Ureter (tissue), 1 donor: ENCODE results near the gene ROR1. TPM values are rescaled to one million over a fixed set of nuclear protein-coding genes. Genes with fewer than 3 reads are reported as not detected.

Source experiments
- DNase-seq: peaks from one replicate; pipeline ENCODE4 v3.0.0-alpha.2; 2020; ENCODE audit warnings: low spot score
- total RNA-seq: library from RNA; stranded (reverse); gene quantifications from one replicate; pipeline ENCODE4 v1.2.4, GENCODE V29; 2023
- donor health status: DM: yes; HTN: yes; CAD: no.

Gene ROR1
- total RNA-seq, 1 donor from 2014 or later: 6.2 TPM

- no peak for DNase-seq
Observed at GRCh38 chr1:63935553-63935952, 161.7 kb downstream of the ROR1 start.

DNA sequence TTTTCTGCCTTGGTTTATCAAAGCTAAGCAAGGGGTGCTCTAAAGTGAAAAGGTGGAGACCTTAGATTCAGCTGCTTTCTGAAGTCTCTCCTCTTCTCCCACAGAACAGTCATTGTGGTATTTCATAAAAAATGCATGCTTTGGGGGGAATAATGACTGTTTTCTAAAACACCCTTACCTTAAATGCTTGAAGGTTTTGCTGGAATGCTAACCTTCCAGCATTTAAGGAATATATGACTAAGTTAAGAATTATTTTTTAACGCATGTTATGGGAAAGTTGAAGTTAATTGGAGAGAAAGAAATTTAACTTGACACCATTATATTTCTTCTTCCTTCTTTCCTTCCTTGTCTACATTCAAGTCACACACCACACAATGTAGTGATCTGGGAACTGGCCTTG, 162.5 kb downstream of the ROR1 start:
- DNase-seq: no peak

GRCh38 chr1:63936801-63937200, 163.0 kb downstream of the ROR1 start:
- DNase-seq: no peak

- DNase-seq: no peak
Observed at GRCh38 chr1:63937461-63938022, 163.7 kb downstream of the ROR1 start.

- DNase-seq: no peak
Observed at GRCh38 chr1:63940440-63940839, 166.6 kb downstream of the ROR1 start.

- DNase-seq: no peak
Observed at GRCh38 chr1:63943393-63943792, 169.6 kb downstream of the ROR1 start.

- no peak for DNase-seq
Observed at GRCh38 chr1:63945943-63946342, 172.1 kb downstream of the ROR1 start.

GRCh38 chr1:63946866-63947491, 173.2 kb downstream of the ROR1 start:
- peak; percentile 49 for DNase-seq

DNA sequence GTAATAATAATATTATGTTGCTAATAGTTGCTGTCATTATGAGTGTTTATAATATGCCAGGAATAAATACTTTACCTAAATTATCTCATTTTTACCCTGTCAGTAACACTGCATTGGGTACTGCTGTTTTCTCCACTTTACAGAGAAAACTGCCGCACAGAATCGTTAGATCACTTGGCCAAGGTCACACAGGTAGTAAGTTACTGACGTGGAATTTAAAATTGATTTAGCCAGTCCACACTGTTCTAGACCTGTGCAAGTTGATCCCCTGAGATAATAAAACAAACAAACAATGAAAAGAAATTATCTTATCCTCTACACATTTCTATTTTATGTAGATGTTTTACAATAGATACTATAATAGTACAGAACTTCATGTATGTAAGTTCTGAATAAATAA, 174.1 kb downstream of the ROR1 start:
- DNase-seq: no peak

GRCh38 chr1:63950023-63950422, 176.2 kb downstream of the ROR1 start:
- DNase-seq: no peak

DNA sequence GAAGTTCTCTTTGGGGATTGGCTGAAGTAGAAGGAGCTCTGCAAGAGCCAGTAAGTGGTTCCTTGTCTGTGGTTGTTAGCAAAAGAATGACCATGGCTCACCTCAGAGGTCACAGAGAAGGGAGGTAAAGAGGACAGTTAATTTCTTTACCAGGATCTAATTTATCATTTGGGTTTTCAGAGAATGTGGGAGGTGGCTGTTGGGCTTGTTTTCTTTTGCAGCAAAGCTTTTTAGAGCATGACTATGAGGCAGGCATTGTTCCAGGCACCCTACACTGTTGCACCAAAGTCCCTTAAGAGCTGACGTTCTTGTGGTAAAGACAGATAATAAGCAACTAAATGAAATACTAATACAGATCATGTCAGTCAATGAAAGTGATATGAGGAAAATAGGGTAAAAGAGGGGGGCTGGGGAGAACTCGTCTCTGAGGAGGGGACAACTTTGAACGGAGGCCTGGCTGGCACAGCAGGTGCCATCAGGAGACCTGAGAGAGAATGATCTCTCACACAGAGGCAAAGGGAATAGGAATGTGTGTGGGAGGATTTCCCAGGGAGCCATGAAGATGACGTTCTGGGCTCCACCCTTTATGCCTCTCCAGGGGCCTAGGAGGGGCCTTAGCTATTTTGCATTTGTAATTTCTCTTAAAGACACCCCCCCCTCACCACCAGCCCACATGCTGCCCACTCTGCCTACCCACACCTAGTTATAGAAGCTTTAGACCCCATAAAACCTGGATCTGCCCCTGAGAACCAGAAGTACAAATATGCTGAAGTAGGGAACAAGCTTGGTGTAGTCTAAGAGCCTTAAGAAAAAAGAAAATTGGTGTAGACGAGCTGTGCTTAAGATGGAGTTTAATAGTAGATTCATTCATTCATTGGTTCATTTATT, 177.5 kb downstream of the ROR1 start:
- DNase-seq: no peak

DNA sequence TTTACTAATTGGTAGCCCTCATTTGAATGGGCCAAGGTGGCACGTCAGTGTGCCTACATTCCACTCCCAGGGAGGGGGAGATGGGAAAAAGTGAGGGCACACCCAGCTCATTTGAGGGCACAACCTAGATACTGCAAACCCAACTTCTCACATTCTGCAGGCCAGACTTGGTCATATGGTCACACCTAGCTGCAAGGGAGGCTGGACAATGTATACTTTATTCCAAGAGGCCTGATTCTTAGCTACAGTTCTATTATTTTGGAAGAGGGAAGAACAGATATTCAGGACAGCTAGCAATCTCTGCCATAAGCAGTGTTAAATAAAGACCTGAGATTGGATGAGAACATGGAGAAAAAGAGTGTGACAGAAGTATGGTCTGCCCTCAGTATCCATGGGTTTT, 180.4 kb downstream of the ROR1 start:
- DNase-seq: no peak

- DNase-seq: no peak
Observed at GRCh38 chr1:63955370-63956145, 181.7 kb downstream of the ROR1 start.

- DNase-seq: no peak
Observed at GRCh38 chr1:63958556-63958955, 184.7 kb downstream of the ROR1 start.

- no peak for DNase-seq
Observed at GRCh38 chr1:63960326-63960725, 186.5 kb downstream of the ROR1 start.

GRCh38 chr1:63966016-63966415, 192.2 kb downstream of the ROR1 start:
- no peak for DNase-seq

DNA sequence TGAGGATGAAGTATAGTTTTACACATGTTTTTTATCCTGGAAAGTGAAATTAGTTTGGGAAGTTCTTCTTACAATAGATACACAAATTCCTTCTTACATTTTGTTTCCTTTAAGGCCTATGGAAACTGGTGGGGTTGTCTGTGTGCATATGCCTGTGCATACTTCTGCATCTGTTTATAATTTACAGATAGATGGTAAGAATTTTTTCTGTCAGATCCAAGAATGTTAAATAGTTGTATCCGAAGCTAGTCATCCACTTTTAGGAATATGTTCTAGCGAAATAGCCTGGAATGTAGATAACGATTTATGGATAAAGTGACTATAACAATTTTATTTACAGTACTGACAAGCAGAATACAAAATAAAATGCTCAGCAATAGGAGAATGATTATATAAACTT, 194.1 kb downstream of the ROR1 start:
- no peak for DNase-seq

DNA sequence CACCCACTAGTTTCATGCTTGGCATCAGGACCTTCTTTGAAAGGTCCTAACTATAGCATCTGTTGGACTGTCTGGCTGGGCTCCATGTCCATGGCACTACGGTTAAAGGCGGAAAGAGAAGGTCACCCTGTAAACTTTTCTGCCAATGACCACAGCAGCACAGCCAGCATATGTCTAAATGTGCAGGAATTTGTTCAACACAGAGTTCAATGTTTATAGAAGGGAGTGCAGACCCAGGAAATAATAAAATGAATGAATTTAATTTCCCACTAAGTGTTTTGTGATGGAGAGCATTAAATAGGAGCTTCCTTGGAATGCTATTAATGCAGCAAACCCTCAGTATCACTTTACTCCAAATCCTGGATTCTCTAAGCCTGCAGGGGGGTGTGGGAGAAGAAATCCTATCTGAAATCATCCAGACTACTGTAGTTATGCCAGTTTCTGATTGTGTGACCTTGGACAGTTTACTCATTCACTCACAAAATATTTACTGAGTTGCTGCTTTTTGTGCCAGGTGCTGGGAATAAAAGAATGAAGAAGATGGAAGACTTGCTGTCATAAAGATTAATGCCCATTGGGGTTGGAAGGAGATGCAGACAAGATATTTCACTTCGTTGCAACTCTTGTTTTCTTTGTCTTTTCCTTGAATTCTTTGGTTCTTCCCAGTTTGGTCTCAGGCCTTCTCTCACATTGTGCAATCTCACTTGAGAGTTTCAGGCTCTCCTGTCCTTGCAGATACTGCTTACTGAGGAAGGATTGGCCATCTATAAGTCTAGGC, 195.0 kb downstream of the ROR1 start:
- DNase-seq: no peak

DNA sequence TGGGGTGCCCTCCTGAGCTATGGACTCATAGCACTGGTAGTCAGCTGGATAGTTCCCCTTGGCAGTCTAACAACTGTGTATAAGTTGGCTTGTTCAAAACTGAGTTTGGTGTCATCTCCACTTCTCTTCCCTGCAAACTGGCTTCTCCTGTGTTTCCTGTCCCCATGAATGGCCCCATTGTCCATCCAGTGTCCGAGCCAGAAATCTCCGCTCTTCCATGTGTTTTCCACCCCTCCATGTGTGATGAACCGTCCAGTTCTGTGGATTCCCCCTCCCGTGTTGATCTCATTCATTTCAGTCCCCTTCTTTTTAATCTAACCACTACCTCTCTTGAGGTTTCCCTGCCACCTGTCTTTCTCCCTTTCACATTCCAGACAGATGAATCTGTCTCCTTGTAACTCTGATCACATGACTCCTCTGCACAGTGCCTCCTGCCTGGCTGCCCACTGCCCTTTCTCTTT, 195.7 kb downstream of the ROR1 start:
- no peak for DNase-seq

DNA sequence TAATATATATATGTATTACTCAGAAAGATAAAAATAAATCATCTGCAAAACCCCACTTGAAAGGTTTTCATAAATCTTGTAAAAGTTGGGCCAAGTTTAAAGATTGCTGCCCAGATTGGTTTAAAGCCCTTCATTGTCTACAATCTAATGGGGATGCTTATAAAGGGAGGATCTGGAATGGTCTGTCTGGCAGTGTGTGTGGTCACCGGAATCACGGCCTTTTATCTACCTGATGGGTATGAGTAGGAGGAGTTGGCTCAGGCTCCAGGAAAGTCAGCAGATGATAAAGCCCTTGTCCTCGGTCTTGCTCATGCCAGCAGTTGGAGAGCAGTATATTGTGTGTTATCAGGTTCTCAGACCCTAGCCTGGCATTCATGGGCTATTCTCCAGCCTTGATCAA, 197.7 kb downstream of the ROR1 start:
- DNase-seq: no peak

DNA sequence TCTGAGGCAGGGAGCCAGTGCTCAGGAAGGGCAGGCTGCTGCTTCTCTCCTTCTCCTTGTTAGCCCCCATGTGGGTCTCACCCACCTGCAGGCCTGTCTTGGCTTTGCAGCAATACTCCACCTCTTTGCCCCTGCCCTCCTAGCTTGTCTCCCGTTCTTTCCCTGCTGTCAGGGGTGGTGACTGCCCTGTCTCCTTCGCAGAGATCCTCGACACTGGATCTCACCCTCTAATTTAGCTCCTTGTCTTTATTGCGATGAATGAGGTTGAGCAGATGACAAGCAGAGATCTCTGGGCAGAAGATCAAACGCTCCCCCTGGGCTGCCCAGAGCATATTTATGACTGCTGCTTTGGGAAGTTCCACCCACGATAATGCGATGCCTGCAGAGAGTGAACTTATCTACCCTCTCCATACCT, 199.2 kb downstream of the ROR1 start:
- no peak for DNase-seq
